HepG2 (cell line): ENCODE measurements around the gene DUSP15. TPM values are rescaled to one million over a fixed set of nuclear protein-coding genes. Genes with fewer than 3 reads are reported as not detected.

Experiments
- BHLHE40 ChIP-seq: IDR thresholded peaks from 2 replicates; pipeline ENCODE4 v1.6.1; 2011; ENCODE audit warnings: low read length, improper control_type of control experiment
- CC2D1A ChIP-seq: sonication (generic); formaldehyde crosslinking; IDR thresholded peaks from 2 replicates; pipeline ENCODE4 v1.8.1; 2023; ENCODE audit warnings: mild to moderate bottlenecking, missing genetic modification reagents
- CHD4 ChIP-seq: fragments of 200-600 bp; sonication (generic); IDR thresholded peaks from 2 replicates; pipeline ENCODE4 v1.7.0; 2017; ENCODE audit warnings: mild to moderate bottlenecking, low read length, borderline replicate concordance
- FOXP4 ChIP-seq: sonication (generic); formaldehyde crosslinking; IDR thresholded peaks from 2 replicates; pipeline ENCODE4 v1.4.0; 2020; ENCODE audit warnings: missing genetic modification reagents
- HOMEZ ChIP-seq: IDR thresholded peaks from 2 replicates; pipeline ENCODE4 v1.6.1; 2016; ENCODE audit warnings: low read depth
- HOXA3 ChIP-seq: sonication (generic); formaldehyde crosslinking; IDR thresholded peaks from 2 replicates; pipeline ENCODE4 v1.5.0; 2020; ENCODE audit warnings: missing genetic modification reagents
- KLF12 ChIP-seq: sonication (generic); formaldehyde crosslinking; IDR thresholded peaks from 2 replicates; pipeline ENCODE4 v1.4.0; 2020; ENCODE audit warnings: missing genetic modification reagents, borderline replicate concordance
- RFXANK ChIP-seq: IDR thresholded peaks from 2 replicates; pipeline ENCODE4 v1.6.1; 2016
- TBX2 ChIP-seq: sonication (generic); formaldehyde crosslinking; IDR thresholded peaks from 2 replicates; pipeline ENCODE4 v1.5.0; 2020; ENCODE audit warnings: missing genetic modification reagents, mild to moderate bottlenecking, borderline replicate concordance
- XRCC5 ChIP-seq: fragments of 200-400 bp; formaldehyde crosslinking; optimal IDR thresholded peaks from 2 replicates; pipeline ENCODE3; 2017; ENCODE audit warnings: mild to moderate bottlenecking, low read length
- ZBTB8A ChIP-seq: sonication (generic); formaldehyde crosslinking; IDR thresholded peaks from 2 replicates; pipeline ENCODE4 v1.4.0; 2020; ENCODE audit warnings: mild to moderate bottlenecking, low read depth, missing genetic modification reagents, borderline replicate concordance
- ZNF550 ChIP-seq: sonication (generic); formaldehyde crosslinking; IDR thresholded peaks from 2 replicates; pipeline ENCODE4 v1.4.0; 2020; ENCODE audit warnings: mild to moderate bottlenecking, missing genetic modification reagents, borderline replicate concordance
- ZNF552 ChIP-seq: sonication (generic); formaldehyde crosslinking; IDR thresholded peaks from 2 replicates; pipeline ENCODE4 v1.9.0; 2022; ENCODE audit warnings: missing genetic modification reagents, mild to moderate bottlenecking, borderline replicate concordance
- ZNF672 ChIP-seq: sonication (generic); formaldehyde crosslinking; IDR thresholded peaks from 2 replicates; pipeline ENCODE4 v1.8.1; 2022; ENCODE audit warnings: missing genetic modification reagents
- ZNF800 ChIP-seq: sonication (generic); formaldehyde crosslinking; IDR thresholded peaks from 2 replicates; pipeline ENCODE4 v1.4.0; 2020; ENCODE audit warnings: missing genetic modification reagents
- polyA plus RNA-seq, 8 experiments: library from polyadenylated mRNA; depleted of rRNA in 3 of 8; stranded (reverse) in 7 of 8; unstranded in 1 of 8; fragments of >200 nt; fragmentation: Illumina TruSeq in 4 of 8; extraction: Trizol in 4 of 8; gene quantifications; 2 replicates each; pipeline versions ENCODE4 v1.2.1 to v1.2.3, GENCODE V29; 2011 to 2016; ENCODE audit warnings: low read depth in 4 of 8, missing spikeins in 1 of 8, mixed read lengths in 1 of 8; ENCODE audit not compliant: insufficient read depth in 1 of 8
- total RNA-seq, 5 experiments: library from RNA; depleted of rRNA; stranded (reverse); fragments of >200 nt; fragmentation: Illumina TruSeq; extraction: Trizol; gene quantifications; 2 replicates each; pipeline ENCODE4 v1.2.3, GENCODE V29; 2016; ENCODE audit warnings: low read depth in 1 of 5
- TF ChIP-seq, protein P1 (sequence below): sonication (generic); formaldehyde crosslinking; IDR thresholded peaks from 2 replicates; pipeline ENCODE4 v1.5.0; 2020; ENCODE audit warnings: missing genetic modification reagents, mild to moderate bottlenecking, borderline replicate concordance
- TF ChIP-seq, protein P2 (sequence below): sonication (generic); formaldehyde crosslinking; IDR thresholded peaks from 2 replicates; pipeline ENCODE4 v1.5.1; 2020; ENCODE audit warnings: mild to moderate bottlenecking, moderate library complexity, missing genetic modification reagents
- TF ChIP-seq, protein P3 (sequence below): sonication (generic); formaldehyde crosslinking; IDR thresholded peaks from 2 replicates; pipeline ENCODE4 v1.5.0; 2020; ENCODE audit warnings: mild to moderate bottlenecking, missing genetic modification reagents, moderate library complexity

DUSP15 gene
- total and polyA plus RNA-seq, 2 of the 13 experiments (the other 11 are each of a cell fraction or from before 2014, with no cell fraction given) = 0.17 to 0.93 TPM

DNA sequence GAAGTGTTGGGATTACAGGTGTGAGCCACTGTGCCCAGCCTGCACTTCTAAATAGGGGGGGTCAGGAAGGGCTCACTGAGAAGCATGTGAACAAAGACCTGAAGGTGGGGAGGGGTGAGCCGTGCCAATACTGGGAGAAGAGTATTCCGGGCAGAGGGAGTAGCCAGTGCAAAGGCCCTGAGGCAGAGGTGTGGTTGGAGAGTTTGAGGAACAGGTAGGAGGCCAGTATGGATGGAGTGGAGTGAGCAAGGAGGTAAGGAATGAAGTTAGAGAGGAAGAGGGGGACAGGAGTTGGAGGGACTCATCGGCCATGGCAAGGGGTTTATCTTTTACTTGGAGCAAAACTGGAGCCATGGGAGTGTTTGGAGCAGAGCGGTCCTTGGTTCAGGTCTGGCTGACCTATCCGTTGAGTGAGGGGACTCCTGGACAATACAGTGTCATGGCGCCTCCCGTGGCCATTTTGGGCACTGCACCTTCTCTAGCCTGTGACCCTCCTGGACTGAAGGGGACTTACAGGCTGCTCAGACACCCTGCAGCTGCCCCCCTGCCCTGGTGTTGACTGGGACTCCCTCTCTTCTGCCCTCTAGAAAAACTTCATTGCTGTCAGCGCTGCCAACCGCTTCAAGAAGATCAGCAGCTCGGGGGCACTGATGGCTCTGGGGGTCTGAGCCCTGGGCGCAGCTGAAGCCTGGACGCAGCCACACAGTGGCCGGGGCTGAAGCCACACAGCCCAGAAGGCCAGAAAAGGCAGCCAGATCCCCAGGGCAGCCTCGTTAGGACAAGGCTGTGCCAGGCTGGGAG, 37.0 kb downstream of the DUSP15 start (continued):
- TF ChIP-seq, protein P1, sequence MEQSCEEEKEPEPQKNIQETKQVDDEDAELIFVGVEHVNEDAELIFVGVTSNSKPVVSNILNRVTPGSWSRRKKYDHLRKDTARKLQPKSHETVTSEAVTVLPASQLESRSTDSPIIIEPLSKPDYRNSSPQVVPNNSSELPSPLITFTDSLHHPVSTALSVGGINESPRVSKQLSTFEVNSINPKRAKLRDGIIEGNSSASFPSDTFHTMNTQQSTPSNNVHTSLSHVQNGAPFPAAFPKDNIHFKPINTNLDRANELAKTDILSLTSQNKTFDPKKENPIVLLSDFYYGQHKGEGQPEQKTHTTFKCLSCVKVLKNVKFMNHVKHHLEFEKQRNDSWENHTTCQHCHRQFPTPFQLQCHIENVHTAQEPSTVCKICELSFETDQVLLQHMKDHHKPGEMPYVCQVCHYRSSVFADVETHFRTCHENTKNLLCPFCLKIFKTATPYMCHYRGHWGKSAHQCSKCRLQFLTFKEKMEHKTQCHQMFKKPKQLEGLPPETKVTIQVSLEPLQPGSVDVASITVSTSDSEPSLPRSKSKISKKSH = peak; percentile 47; the same call in 1 of the 2 replicates
- TF ChIP-seq HOMEZ = no peak
- peak; percentile 26; the same call in 1 of the 2 replicates for TF ChIP-seq TBX2 (CRISPR knock-in tag)
- TF ChIP-seq XRCC5 = peak; percentile 82
- TF ChIP-seq ZBTB8A (CRISPR knock-in tag) = no peak
- TF ChIP-seq CHD4 = 0 out of 2 replicates have a peak, but pooled peaks have one; percentile 24
- TF ChIP-seq ZNF552 (CRISPR knock-in tag) = 0 out of 2 replicates have a peak, but pooled peaks have one; percentile 19
- no peak for TF ChIP-seq FOXP4 (CRISPR knock-in tag)
- TF ChIP-seq ZNF800 (CRISPR knock-in tag) = no peak
- TF ChIP-seq RFXANK (CRISPR knock-in tag) = no peak
- no peak for TF ChIP-seq CC2D1A
- TF ChIP-seq, protein P2, sequence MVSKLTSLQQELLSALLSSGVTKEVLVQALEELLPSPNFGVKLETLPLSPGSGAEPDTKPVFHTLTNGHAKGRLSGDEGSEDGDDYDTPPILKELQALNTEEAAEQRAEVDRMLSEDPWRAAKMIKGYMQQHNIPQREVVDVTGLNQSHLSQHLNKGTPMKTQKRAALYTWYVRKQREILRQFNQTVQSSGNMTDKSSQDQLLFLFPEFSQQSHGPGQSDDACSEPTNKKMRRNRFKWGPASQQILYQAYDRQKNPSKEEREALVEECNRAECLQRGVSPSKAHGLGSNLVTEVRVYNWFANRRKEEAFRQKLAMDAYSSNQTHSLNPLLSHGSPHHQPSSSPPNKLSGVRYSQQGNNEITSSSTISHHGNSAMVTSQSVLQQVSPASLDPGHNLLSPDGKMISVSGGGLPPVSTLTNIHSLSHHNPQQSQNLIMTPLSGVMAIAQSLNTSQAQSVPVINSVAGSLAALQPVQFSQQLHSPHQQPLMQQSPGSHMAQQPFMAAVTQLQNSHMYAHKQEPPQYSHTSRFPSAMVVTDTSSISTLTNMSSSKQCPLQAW = peak; percentile 43; the same call in 1 of the 2 replicates
- peak; percentile 24; the same call in 1 of the 2 replicates for TF ChIP-seq ZNF550 (CRISPR knock-in tag)
- no peak for TF ChIP-seq ZNF672 (CRISPR knock-in tag)
- TF ChIP-seq BHLHE40 = peak; percentile 46
- TF ChIP-seq, protein P3, sequence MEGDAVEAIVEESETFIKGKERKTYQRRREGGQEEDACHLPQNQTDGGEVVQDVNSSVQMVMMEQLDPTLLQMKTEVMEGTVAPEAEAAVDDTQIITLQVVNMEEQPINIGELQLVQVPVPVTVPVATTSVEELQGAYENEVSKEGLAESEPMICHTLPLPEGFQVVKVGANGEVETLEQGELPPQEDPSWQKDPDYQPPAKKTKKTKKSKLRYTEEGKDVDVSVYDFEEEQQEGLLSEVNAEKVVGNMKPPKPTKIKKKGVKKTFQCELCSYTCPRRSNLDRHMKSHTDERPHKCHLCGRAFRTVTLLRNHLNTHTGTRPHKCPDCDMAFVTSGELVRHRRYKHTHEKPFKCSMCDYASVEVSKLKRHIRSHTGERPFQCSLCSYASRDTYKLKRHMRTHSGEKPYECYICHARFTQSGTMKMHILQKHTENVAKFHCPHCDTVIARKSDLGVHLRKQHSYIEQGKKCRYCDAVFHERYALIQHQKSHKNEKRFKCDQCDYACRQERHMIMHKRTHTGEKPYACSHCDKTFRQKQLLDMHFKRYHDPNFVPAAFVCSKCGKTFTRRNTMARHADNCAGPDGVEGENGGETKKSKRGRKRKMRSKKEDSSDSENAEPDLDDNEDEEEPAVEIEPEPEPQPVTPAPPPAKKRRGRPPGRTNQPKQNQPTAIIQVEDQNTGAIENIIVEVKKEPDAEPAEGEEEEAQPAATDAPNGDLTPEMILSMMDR (CRISPR knock-in tag) = peak; percentile 87
- TF ChIP-seq KLF12 (CRISPR knock-in tag) = no peak
- peak; percentile 28; the same call in 1 of the 2 replicates for TF ChIP-seq HOXA3
